ENCODE results near the gene STK32B. TPM values are rescaled to one million over a fixed set of nuclear protein-coding genes. Genes with fewer than 3 reads are reported as not detected.
"Not testable (repeated sequence)": the region's sequence is repeated elsewhere in the genome, so short reads cannot be mapped to it uniquely, and the experiment has no call there.

STK32B gene
- total RNA-seq, 4 donors from 2014 or later = 2.4 to 3.9 (median 3.1) TPM

DNA sequence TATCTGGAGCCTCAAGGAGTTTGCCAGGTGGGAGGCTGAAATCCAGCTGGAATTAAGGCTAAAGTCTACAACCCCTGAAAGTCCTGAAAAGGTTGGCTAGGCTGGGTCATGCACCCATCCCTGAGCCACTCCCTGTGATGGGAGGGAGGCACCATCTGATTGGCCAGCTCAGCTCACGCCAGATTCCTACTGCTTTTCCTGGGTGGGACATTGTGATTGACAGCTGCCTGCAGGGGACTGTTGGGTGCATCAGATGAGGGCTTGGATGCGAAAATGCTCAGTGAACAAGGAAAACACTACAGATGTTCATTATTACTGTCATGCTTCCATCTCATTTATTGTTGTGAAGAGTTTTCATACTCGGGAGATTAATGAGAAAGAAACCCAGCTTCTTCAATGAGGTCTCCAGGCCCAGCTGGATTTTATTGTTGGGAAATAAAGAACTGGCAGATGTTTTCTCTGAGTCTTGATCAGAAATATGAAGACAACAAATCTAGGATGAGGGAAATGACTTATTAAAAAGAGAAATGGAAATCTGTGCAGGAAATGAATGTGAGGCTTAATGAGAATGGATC, 185.9 kb downstream of the STK32B start:
- no peak for DNase-seq (ENCODE audit: low spot score)
- TF ChIP-seq, protein P1, sequence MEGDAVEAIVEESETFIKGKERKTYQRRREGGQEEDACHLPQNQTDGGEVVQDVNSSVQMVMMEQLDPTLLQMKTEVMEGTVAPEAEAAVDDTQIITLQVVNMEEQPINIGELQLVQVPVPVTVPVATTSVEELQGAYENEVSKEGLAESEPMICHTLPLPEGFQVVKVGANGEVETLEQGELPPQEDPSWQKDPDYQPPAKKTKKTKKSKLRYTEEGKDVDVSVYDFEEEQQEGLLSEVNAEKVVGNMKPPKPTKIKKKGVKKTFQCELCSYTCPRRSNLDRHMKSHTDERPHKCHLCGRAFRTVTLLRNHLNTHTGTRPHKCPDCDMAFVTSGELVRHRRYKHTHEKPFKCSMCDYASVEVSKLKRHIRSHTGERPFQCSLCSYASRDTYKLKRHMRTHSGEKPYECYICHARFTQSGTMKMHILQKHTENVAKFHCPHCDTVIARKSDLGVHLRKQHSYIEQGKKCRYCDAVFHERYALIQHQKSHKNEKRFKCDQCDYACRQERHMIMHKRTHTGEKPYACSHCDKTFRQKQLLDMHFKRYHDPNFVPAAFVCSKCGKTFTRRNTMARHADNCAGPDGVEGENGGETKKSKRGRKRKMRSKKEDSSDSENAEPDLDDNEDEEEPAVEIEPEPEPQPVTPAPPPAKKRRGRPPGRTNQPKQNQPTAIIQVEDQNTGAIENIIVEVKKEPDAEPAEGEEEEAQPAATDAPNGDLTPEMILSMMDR (IDR thresholded peaks at IDR 0.05) = no peak
- no peak for ATAC-seq (ENCODE audit: low FRiP score)

DNA sequence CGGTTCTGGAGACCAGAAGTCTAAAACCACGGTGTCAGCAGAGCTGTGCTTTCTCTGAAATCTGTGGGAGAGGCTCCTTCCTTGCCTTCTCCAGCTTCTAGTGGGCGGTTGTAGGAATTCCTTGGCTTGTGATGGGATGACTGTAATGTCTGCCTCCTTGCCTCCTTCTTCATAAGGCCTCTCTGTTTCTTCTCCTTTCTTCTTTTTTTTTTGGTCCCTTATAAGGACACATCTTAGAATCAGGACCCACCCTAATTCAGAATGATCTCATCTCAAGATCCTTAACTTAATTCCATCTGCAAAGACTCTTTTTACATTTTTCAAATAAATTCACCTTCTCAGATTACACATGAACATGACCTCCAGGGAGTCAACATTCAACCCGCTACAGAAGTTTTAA, 186.9 kb downstream of the STK32B start:
- ATAC-seq (ENCODE audit: low FRiP score) (no peak), DNase-seq (ENCODE audit: low spot score) (no peak)
- TF ChIP-seq, protein P1 (IDR thresholded peaks at IDR 0.05) = no peak

DNA sequence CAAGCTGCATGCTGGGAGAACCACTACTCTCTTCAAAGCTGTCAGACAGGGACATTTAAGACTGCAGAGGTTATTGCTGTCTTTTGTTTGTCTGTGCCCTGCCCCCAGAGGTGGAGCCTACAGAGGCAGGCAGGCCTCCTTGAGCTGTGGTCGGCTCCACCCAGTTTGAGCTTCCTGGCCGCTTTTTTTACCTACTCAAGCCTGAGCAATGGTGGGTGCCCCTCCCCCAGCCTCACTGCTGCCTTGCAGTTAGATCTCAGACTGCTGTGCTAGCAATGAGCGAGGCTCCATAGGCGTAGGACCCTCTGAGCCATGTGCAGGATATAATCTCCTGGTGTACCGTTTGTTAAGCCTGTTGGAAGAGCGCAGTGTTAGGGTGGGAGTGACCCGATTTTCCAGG, 195.8 kb downstream of the STK32B start:
- ATAC-seq (ENCODE audit: low FRiP score); DNase-seq (ENCODE audit: low spot score): not testable (repeated sequence)

DNA sequence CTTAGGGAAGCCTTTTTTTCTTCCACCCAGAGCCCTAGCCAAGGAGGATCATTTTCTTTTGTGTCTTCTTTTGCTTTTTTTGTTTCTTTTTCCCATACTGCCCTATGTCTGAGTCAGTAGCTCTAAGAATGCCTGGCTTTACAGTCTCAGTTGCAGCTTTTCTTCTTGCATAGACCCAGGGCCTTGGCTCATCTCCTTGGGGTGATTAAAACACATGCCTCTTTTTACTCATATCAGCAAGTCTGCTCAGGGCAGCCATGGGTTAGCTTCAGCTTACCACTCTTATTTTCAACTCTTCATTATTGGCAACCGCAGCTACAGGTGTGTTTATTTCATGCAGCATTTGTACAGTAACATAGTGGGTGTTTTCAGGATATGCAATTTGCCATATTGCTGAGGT, 196.5 kb downstream of the STK32B start:
- DNase-seq (ENCODE audit: low spot score) (no peak), ATAC-seq (ENCODE audit: low FRiP score) (no peak)
- TF ChIP-seq, protein P1 (IDR thresholded peaks at IDR 0.05) = no peak

DNA sequence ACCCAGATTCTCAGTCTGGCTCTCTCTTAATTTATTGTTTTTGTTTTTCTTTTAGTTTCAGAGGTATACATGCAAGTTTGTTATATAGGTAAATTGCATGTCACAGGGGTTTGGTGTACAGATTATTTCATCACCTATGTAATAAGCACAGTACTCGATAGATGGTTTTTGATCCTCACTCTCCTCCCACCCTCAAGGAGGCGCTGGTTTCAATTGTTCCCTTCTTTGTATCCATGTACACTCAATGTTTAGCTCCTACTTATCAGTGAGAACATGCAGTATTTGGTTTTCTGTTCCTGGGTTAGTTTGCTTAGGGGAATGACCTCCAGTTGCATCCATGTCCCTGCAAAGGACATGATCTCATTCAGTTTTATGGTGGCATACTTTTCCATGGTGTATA, 198.4 kb downstream of the STK32B start:
- ATAC-seq (ENCODE audit: low FRiP score) (no peak), DNase-seq (ENCODE audit: low spot score) (no peak)
- TF ChIP-seq, protein P1 (IDR thresholded peaks at IDR 0.05) = no peak

DNA sequence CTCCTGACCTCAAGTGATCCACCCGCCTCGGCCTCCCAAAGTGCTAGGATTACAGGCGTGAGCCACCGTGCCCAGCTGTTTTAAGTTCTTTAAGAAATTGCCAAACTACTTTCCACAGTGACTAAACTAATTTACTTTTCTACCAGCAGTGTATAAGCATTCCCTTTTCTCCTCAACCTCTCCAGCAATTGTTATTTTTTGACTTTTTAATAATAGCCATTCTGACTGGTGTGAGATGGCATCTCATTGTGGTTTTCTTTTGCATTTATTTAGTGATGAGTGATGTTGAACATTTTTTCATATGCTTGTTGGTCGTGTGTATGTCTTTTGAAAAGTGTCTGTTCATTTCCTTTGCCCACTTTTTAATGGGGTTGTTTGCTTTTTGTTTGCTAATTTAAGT, 199.3 kb downstream of the STK32B start:
- not testable (repeated sequence) for ATAC-seq (ENCODE audit: low FRiP score); DNase-seq (ENCODE audit: low spot score)

DNA sequence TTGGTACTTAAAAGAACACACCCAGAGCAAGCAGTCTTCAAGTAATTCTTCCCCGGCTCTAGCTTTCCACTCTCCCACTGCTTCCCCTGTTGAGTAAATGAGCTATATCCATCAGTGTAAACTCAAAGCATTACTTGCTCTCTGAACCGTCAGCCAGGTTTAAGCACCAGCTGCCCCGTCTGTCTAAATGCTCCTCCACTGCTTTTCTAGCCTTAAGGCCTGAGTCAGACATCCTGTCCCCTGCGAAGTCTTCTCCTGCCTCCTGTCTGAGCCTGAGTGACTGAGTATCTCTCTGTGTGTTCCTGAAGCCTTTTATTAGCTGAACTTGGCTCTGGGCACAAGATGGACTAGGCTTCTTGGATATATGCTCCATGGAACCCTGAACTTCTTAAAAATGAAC, 205.1 kb downstream of the STK32B start:
- no peak for DNase-seq (ENCODE audit: low spot score)

DNA sequence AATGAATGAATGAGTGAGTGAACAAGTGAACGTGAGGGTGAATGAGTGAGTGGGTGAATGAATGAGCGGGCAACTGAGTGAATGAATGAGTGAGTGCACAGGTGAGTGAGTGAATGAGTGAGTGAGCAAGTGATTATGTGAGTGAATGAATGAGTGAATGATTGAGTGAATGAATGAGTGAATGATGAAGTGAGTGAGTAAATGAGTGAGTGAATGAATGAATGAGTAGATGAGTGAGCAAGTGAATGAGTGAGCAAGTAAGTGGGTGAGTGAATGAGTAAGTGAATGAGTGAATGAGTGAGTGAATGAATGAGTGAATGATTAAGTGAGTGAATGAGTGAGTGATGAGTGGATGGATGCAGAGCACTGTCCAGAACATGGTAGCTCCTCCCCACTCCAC, 205.8 kb downstream of the STK32B start:
- TF ChIP-seq, protein P1 (IDR thresholded peaks at IDR 0.05) = no peak
- ATAC-seq (ENCODE audit: low FRiP score) = no peak
- no peak for DNase-seq (ENCODE audit: low spot score)

More for the DNA sequence above, 205.1 kb downstream of the STK32B start:
- ATAC-seq (ENCODE audit: low FRiP score) = no peak
- TF ChIP-seq, protein P1 (IDR thresholded peaks at IDR 0.05) = no peak

Data from omental fat pad (tissue), 4 donors.